Neuronal stem cell (in vitro differentiated cells): Measurements from ENCODE around the gene STRADA.
A peak's percentile ranks its signal among the peaks of the same experiment; 100 is the strongest.

Experiments
- DNase-seq: peaks from one replicate; pipeline ENCODE4 v3.0.0-alpha.2; 2013; ENCODE audit warnings: low spot score
- H2AFZ ChIP-seq: one replicate; pipeline ENCODE4 v1.6.1; 2013; ENCODE audit warnings: mild to moderate bottlenecking, low read length, inconsistent platforms
- H2AK5ac ChIP-seq: 2 replicates; pipeline ENCODE4 v1.6.1; 2013; ENCODE audit warnings: low read depth, mild to moderate bottlenecking, inconsistent platforms, low read length, moderate library complexity, mixed read lengths
- H2BK120ac ChIP-seq: 2 replicates; pipeline ENCODE4 v1.6.1; 2013; ENCODE audit warnings: low read depth, mild to moderate bottlenecking, inconsistent platforms, low read length, moderate library complexity, mixed read lengths
- H2BK12ac ChIP-seq: one replicate; pipeline ENCODE4 v1.6.1; 2013; ENCODE audit warnings: low read length, inconsistent platforms
- H2BK15ac ChIP-seq: 2 replicates; pipeline ENCODE4 v1.6.1; 2013; ENCODE audit warnings: mild to moderate bottlenecking, low read length, inconsistent platforms, mixed read lengths
- H2BK5ac ChIP-seq: one replicate; pipeline ENCODE4 v1.6.1; 2013; ENCODE audit warnings: inconsistent platforms, mild to moderate bottlenecking, low read length, moderate library complexity
- H3K14ac ChIP-seq: one replicate; pipeline ENCODE4 v1.6.1; 2013; ENCODE audit warnings: low read length, inconsistent platforms
- H3K18ac ChIP-seq: 2 replicates; pipeline ENCODE4 v1.6.1; 2013; ENCODE audit warnings: low read length, inconsistent platforms
- H3K23ac ChIP-seq: 2 replicates; pipeline ENCODE4 v1.6.1; 2013; ENCODE audit warnings: low read depth, mild to moderate bottlenecking, mixed read lengths, low read length, inconsistent platforms; ENCODE audit not compliant: poor library complexity
- H3K27ac ChIP-seq: replicated peaks from 3 replicates; pipeline ENCODE4 v1.5.1; 2013; ENCODE audit warnings: low read length, inconsistent platforms
- H3K27me3 ChIP-seq, 3 experiments: 2 replicates each; pipeline ENCODE4 v1.6.1; 2013; ENCODE audit warnings: low read length in 3 of 3, mild to moderate bottlenecking in 2 of 3, inconsistent platforms in 1 of 3, low read depth in 1 of 3, mixed read lengths in 1 of 3, moderate library complexity in 1 of 3; ENCODE audit not compliant: control insufficient read depth in 3 of 3, insufficient read depth in 3 of 3
- H3K36me3 ChIP-seq, 2 donors: replicated peaks in 1 of 2; 2 replicates each; pipeline ENCODE4 v1.6.1; 2013; ENCODE audit warnings: low read length in 2 of 2; ENCODE audit not compliant: control insufficient read depth in 2 of 2, insufficient read depth in 2 of 2
- H3K4ac ChIP-seq: 2 replicates; pipeline ENCODE4 v1.6.1; 2013; ENCODE audit warnings: inconsistent platforms, mild to moderate bottlenecking, low read length, moderate library complexity
- H3K4me1 ChIP-seq, 2 donors: 1 replicate in 1 of 2; 2 replicates in 1 of 2; pipeline ENCODE4 v1.6.1; 2013; ENCODE audit warnings: low read length in 2 of 2, low read depth in 1 of 2; ENCODE audit not compliant: control insufficient read depth in 2 of 2, insufficient read depth in 1 of 2
- H3K4me2 ChIP-seq: one replicate; pipeline ENCODE4 v1.6.1; 2013; ENCODE audit warnings: mild to moderate bottlenecking, low read length, inconsistent platforms; ENCODE audit not compliant: insufficient read depth, poor library complexity, severe bottlenecking
- H3K4me3 ChIP-seq, 2 donors: 2 replicates each; pipeline ENCODE4 v1.5.1; 2013; ENCODE audit warnings: low read length in 2 of 2, mild to moderate bottlenecking in 2 of 2, inconsistent platforms in 1 of 2, moderate library complexity in 1 of 2
- H3K79me1 ChIP-seq: one replicate; pipeline ENCODE4 v1.6.1; 2013; ENCODE audit warnings: low read depth, mild to moderate bottlenecking, inconsistent platforms, low read length, moderate library complexity
- H3K9ac ChIP-seq: one replicate; pipeline ENCODE4 v1.6.1; 2013; ENCODE audit warnings: mild to moderate bottlenecking, low read depth, low read length, inconsistent platforms; ENCODE audit not compliant: poor library complexity
- H3K9me3 ChIP-seq, 2 donors: replicated peaks in 1 of 2; 2 replicates each; pipeline versions ENCODE3 to v1.6.1; 2013; ENCODE audit warnings: low read length in 2 of 2, mild to moderate bottlenecking in 2 of 2, inconsistent platforms in 1 of 2, low read depth in 1 of 2, mixed read lengths in 1 of 2, moderate library complexity in 1 of 2; ENCODE audit not compliant: control insufficient read depth in 2 of 2, insufficient read depth in 1 of 2
- H4K8ac ChIP-seq: one replicate; pipeline ENCODE4 v1.6.1; 2013; ENCODE audit warnings: low read depth, mild to moderate bottlenecking, inconsistent platforms, low read length, moderate library complexity
- H4K91ac ChIP-seq: one replicate; pipeline ENCODE4 v1.6.1; 2013; ENCODE audit warnings: low read length, low read depth, mild to moderate bottlenecking, inconsistent platforms; ENCODE audit not compliant: poor library complexity
- WGBS, 2 donors: extraction: QIAGEN DNeasy Blood & Tissue Kit; methylation state at CpG; one replicate each; pipeline ENCODE4 v1.1.7; 2013; ENCODE audit warnings: missing lambda C conversion rate in 2 of 2, mixed read lengths in 1 of 2; ENCODE audit not compliant: insufficient read length in 2 of 2, insufficient replicate concordance in 1 of 2; ENCODE audit errors: extremely low coverage in 2 of 2; 5-methylcytosine and 5-hydroxymethylcytosine counted together

STRADA gene

DNA sequence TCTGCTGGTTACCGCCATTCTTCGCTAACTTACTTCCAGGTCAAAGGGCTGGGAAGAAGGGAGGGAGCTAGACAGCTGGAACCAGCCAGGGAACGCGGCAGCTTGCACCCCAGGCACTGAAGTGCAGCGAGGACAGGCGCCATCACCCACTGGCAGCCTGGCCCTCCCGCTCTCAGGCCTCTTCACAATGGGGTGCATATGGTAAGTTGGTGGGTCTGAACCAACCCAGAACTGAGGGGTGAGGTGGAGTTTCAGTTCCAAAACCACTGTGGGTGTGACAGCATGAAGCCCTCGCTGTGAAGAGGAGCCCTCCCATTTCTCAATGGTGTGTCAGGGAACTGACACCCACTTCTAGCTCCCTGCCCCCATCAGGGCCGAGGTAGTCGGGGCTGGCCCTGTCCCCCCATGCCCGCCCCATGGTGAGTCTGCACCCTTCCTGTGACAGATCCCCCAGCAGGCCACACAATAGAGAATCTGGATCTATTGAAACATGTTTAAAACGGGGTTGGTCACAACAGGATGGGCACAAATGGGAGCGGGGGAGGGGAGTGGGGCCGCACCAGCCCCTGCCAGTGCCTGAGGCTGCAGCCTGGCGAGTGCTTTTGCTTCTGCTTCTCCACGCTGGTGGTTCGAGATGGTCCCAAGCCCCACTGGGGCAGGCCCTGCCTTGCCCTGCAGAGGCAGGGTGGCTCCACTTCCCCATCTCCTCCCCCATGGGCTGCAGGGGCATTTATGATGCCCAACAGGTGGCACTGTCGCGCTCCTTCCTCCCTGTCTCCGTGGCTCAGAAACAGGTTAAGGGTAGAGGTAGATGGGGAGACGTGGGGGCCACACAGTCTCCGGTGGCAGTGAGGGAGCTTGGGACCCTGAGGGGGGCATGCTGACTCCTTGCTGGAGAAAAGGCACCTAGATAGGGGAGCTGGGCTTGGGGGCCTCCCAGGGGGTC, 44.0 kb downstream of the STRADA start:
- no peak overlapping the region for H2BK12ac ChIP-seq
- no peaks in the 10 kb centered on the region for H3K9me3 ChIP-seq
- H3K4me2 ChIP-seq, result no peak overlapping the region
- H3K14ac ChIP-seq, result peak overlapping the region; percentile 67
- peaks cover 2 to 17% of the 10 kb centered on the region in 2 donors for H3K4me1 ChIP-seq
- no peak for DNase-seq
- peaks cover 0 to 7% (median 0%) of the 10 kb centered on the region in 3 experiments for H3K27me3 ChIP-seq
- H2AFZ ChIP-seq, result no peak overlapping the region
- peak overlapping the region; percentile 46 for H3K18ac ChIP-seq
- H4K8ac ChIP-seq, result no peak overlapping the region
- no peak overlapping the region for H3K27ac ChIP-seq
- peaks cover 5% of the 10 kb centered on the region for H3K79me1 ChIP-seq
- no peak overlapping the region for H4K91ac ChIP-seq
- peaks cover 13 to 66% of the 10 kb centered on the region in 2 donors for H3K36me3 ChIP-seq
- peak overlapping the region; percentile 42 for H2AK5ac ChIP-seq
- no peak overlapping the region for H2BK5ac ChIP-seq
- no peak overlapping the region for H2BK15ac ChIP-seq
- peak overlapping the region; percentile 20 for H3K23ac ChIP-seq
- no peak overlapping the region for H3K4me3 ChIP-seq
- H3K9ac ChIP-seq, result peak overlapping the region; percentile 39
- no CpG with 5 or more reads among the region's 22 CpGs for WGBS, 2 donors
- no peak overlapping the region for H2BK120ac ChIP-seq
- no peak overlapping the region for H3K4ac ChIP-seq

- H4K8ac ChIP-seq, result no peak overlapping the region
- peaks cover 23 to 69% of the 10 kb centered on the region in 2 donors for H3K36me3 ChIP-seq
- H3K4me1 ChIP-seq, result peaks cover 2 to 17% of the 10 kb centered on the region in 2 donors
- H2BK15ac ChIP-seq, result no peak overlapping the region
- H2BK120ac ChIP-seq, result no peak overlapping the region
- H3K9me3 ChIP-seq, result no peaks in the 10 kb centered on the region
- no peak overlapping the region for H3K4ac ChIP-seq
- no peak overlapping the region for H3K9ac ChIP-seq
- WGBS, 2 donors, result no CpG with 5 or more reads among the region's 9 CpGs
- no peak overlapping the region for H2BK12ac ChIP-seq
- H3K27ac ChIP-seq, result no peak overlapping the region
- DNase-seq, result peak; percentile 36
- peaks cover 0 to 7% (median 0%) of the 10 kb centered on the region in 3 experiments for H3K27me3 ChIP-seq
- no peak overlapping the region for H3K4me2 ChIP-seq
- H3K18ac ChIP-seq, result no peak overlapping the region
- no peak overlapping the region for H4K91ac ChIP-seq
- H3K4me3 ChIP-seq, result no peak overlapping the region
- no peak overlapping the region for H3K23ac ChIP-seq
- no peak overlapping the region for H2AFZ ChIP-seq
- H2AK5ac ChIP-seq, result no peak overlapping the region
- no peak overlapping the region for H3K14ac ChIP-seq
- H2BK5ac ChIP-seq, result no peak overlapping the region
- peaks cover 5% of the 10 kb centered on the region for H3K79me1 ChIP-seq
Measured at GRCh38 chr17:63696381-63696961, 45.1 kb downstream of the STRADA start.

DNA sequence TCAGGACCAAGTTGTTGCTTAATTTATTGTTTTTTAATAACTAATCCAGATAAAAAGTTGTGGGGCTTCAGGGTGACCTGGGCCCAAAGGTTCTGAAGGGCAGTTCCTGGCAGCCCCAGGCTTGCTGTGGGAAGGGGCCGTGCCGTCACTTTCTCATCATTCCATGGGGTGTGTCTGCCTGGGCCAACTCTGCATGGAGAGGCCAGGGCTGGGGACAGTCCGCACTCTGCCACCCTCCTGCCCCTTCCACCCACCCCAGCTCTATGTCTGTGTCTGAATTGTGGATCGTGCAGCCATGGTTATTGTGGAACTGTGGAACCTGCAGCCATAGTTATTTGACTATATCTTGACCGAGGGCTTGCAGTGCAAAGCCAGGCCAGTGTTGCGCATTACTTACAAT, 45.7 kb downstream of the STRADA start:
- Histone ChIP-seq H3K9me3 (no peaks in the 10 kb centered on the region), H3K4me1 (peaks cover 2 to 13% of the 10 kb centered on the region in 2 donors), H3K79me1 (peaks cover 3% of the 10 kb centered on the region), H4K8ac (peak overlapping the region; percentile 6), H2AK5ac (no peak overlapping the region), H3K9ac (no peak overlapping the region), H2AFZ (no peak overlapping the region), H3K4me3 (no peak overlapping the region), H3K27me3 (peaks cover 0 to 3% (median 0%) of the 10 kb centered on the region in 3 experiments), H3K4ac (no peak overlapping the region), H3K18ac (no peak overlapping the region), H3K14ac (no peak overlapping the region), H2BK120ac (no peak overlapping the region), H2BK5ac (peak overlapping the region; percentile 43), H4K91ac (no peak overlapping the region), H3K23ac (no peak overlapping the region), H3K36me3 (peaks cover 28 to 74% of the 10 kb centered on the region in 2 donors), H2BK12ac (no peak overlapping the region), H3K27ac (no peak overlapping the region), H2BK15ac (no peak overlapping the region), H3K4me2 (no peak overlapping the region)
- no peak for DNase-seq
- WGBS, 2 donors, result no CpG with 5 or more reads among the region's 6 CpGs
